Measurements from ENCODE around the gene RFX2. TPM values are rescaled to one million over a fixed set of nuclear protein-coding genes. Genes with fewer than 3 reads are reported as not detected.
A peak's percentile ranks its signal among the peaks of the same experiment; 100 is the strongest.
"Not testable (repeated sequence)": the region's sequence is repeated elsewhere in the genome, so short reads cannot be mapped to it uniquely, and the experiment has no call there.

RFX2 gene
- total RNA-seq, 1 donor from 2014 or later, result 4.0 TPM

GRCh38 chr19:6079107-6079506, 31.2 kb downstream of the RFX2 start:
- intact Hi-C loops (cut with DNase I), result no loop called here
- DNase-seq (ENCODE audit: low spot score), result no peak

- intact Hi-C loops (cut with DNase I), result no loop called here
- no peak for DNase-seq (ENCODE audit: low spot score)
Measured at GRCh38 chr19:6078068-6078467, 32.2 kb downstream of the RFX2 start.

GRCh38 chr19:6076675-6077463, 33.4 kb downstream of the RFX2 start:
- intact Hi-C loops (cut with DNase I), result no loop called here
- no peak for DNase-seq (ENCODE audit: low spot score)

GRCh38 chr19:6076291-6076665, 34.0 kb downstream of the RFX2 start:
- DNase-seq (ENCODE audit: low spot score), result no peak
- intact Hi-C loops (cut with DNase I), result no loop called here

GRCh38 chr19:6074709-6075403, 35.4 kb downstream of the RFX2 start:
- DNase-seq (ENCODE audit: low spot score), result no peak
- intact Hi-C loops (cut with DNase I), result no loop called here

- DNase-seq (ENCODE audit: low spot score), result no peak
- intact Hi-C loops (cut with DNase I), result no loop called here
Measured at GRCh38 chr19:6073858-6074708, 36.2 kb downstream of the RFX2 start.

GRCh38 chr19:6073233-6073632, 37.1 kb downstream of the RFX2 start:
- DNase-seq (ENCODE audit: low spot score); intact Hi-C loops (cut with DNase I): not testable (repeated sequence)

GRCh38 chr19:6071875-6072274, 38.4 kb downstream of the RFX2 start:
- intact Hi-C loops (cut with DNase I), result no loop called here
- no peak for DNase-seq (ENCODE audit: low spot score)

- intact Hi-C loops (cut with DNase I), result no loop called here
- no peak for DNase-seq (ENCODE audit: low spot score)
Measured at GRCh38 chr19:6070720-6071485, 39.4 kb downstream of the RFX2 start.

GRCh38 chr19:6070207-6070681, 40.1 kb downstream of the RFX2 start:
- intact Hi-C loops (cut with DNase I), result no loop called here
- DNase-seq (ENCODE audit: low spot score), result no peak

GRCh38 chr19:6069268-6069791, 41.0 kb downstream of the RFX2 start:
- intact Hi-C loops (cut with DNase I), result no loop called here

GRCh38 chr19:6068711-6069110, 41.6 kb downstream of the RFX2 start:
- DNase-seq (ENCODE audit: low spot score), result no peak
- intact Hi-C loops (cut with DNase I), result no loop called here

More at GRCh38 chr19:6069268-6069791, 41.0 kb downstream of the RFX2 start:
- no peak for DNase-seq (ENCODE audit: low spot score)

- intact Hi-C loops (cut with DNase I), result no loop called here
- DNase-seq (ENCODE audit: low spot score), result no peak
Measured at GRCh38 chr19:6067975-6068374, 42.3 kb downstream of the RFX2 start.

- intact Hi-C loops (cut with DNase I), result no loop called here
- DNase-seq (ENCODE audit: low spot score), result peak; percentile 93
Measured at GRCh38 chr19:6066661-6067646, 43.3 kb downstream of the RFX2 start.

- intact Hi-C loops (cut with DNase I), result no loop called here
- no peak for DNase-seq (ENCODE audit: low spot score)
Measured at GRCh38 chr19:6065685-6066374, 44.5 kb downstream of the RFX2 start.

GRCh38 chr19:6064336-6065073, 45.8 kb downstream of the RFX2 start:
- intact Hi-C loops (cut with DNase I), result no loop called here
- DNase-seq (ENCODE audit: low spot score), result no peak
